OCI-LY7 (cell line): ENCODE data around the gene DMRT1. TPM values are rescaled to one million over a fixed set of nuclear protein-coding genes. Genes with fewer than 3 reads are reported as not detected.

Experiments used
- BruUV-seq: library from RNA; stranded (reverse); fragments of 400-500 nt; replicated peaks from 2 replicates; lab custom pipeline; 2021; lab: Mats Ljungman, UMichigan
- CTCF ChIA-PET: fragments of 300-600 bp; sonication (Branson Sonifier 250); formaldehyde crosslinking; loops from one replicate; lab custom pipeline; 2022; ENCODE audit warnings: antibody characterized with exemption; ENCODE audit not compliant: unreplicated experiment; lab: Charles Lee
- POLR2A ChIA-PET: fragments of 300-600 bp; sonication (Branson Sonifier 250); formaldehyde crosslinking; loops from one replicate; lab custom pipeline; 2022; ENCODE audit warnings: antibody characterized with exemption; lab: Charles Lee
- DNase-seq: peaks from one replicate; pipeline ENCODE4 v3.0.0-alpha.2; 2015; ENCODE audit warnings: low spot score
- H2AFZ ChIP-seq: fragments of 200-600 bp; sonication (generic), shearing (Covaris generic); 2 replicates; pipeline ENCODE4 v1.6.1; 2014; ENCODE audit warnings: mild to moderate bottlenecking, antibody characterized with exemption, low read length, moderate library complexity
- H3K27ac ChIP-seq: fragments of 200-600 bp; sonication (generic); 2 replicates; pipeline ENCODE4 v1.5.1; 2014; ENCODE audit warnings: mixed run types, low read depth, mild to moderate bottlenecking, moderate library complexity, low read length, inconsistent platforms; ENCODE audit not compliant: poor library complexity, severe bottlenecking
- H3K36me3 ChIP-seq: fragments of 200-600 bp; sonication (generic); 2 replicates; pipeline ENCODE4 v1.6.1; 2014; ENCODE audit warnings: mild to moderate bottlenecking, antibody characterized with exemption, low read length, moderate library complexity, mixed read lengths; ENCODE audit not compliant: insufficient read depth
- H3K4me1 ChIP-seq: fragments of 200-600 bp; sonication (generic); 2 replicates; pipeline ENCODE4 v1.5.1; 2014; ENCODE audit warnings: mild to moderate bottlenecking, low read length; ENCODE audit not compliant: insufficient read depth, poor library complexity, severe bottlenecking
- H3K4me2 ChIP-seq: fragments of 200-600 bp; sonication (generic); 2 replicates; pipeline ENCODE4 v1.6.1; 2014; ENCODE audit warnings: mild to moderate bottlenecking, low read length
- H3K4me3 ChIP-seq: fragments of 200-600 bp; sonication (generic); 2 replicates; pipeline ENCODE4 v1.5.1; 2014; ENCODE audit warnings: mild to moderate bottlenecking, low read depth, low read length; ENCODE audit not compliant: poor library complexity, severe bottlenecking
- H3K79me2 ChIP-seq: fragments of 200-600 bp; sonication (generic); 2 replicates; pipeline ENCODE4 v1.6.1; 2016; ENCODE audit warnings: low read depth, mild to moderate bottlenecking, low read length, moderate library complexity, mixed read lengths; ENCODE audit not compliant: insufficient read depth
- H3K9me2 ChIP-seq: fragments of 200-600 bp; sonication (generic); 2 replicates; pipeline ENCODE4 v1.6.1; 2016; ENCODE audit warnings: mild to moderate bottlenecking, low read length, mixed read lengths; ENCODE audit not compliant: insufficient read depth
- H3K9me3 ChIP-seq: fragments of 200-600 bp; sonication (generic); 2 replicates; pipeline ENCODE4 v1.6.1; 2014; ENCODE audit warnings: mild to moderate bottlenecking, mixed run types, low read length, mixed read lengths
- H4K20me1 ChIP-seq: fragments of 200-600 bp; sonication (generic); 2 replicates; pipeline ENCODE4 v1.6.1; 2014; ENCODE audit warnings: mild to moderate bottlenecking, antibody characterized with exemption, low read length, moderate library complexity, mixed read lengths; ENCODE audit not compliant: insufficient read depth
- CTCF ChIP-seq: fragments of 200-600 bp; sonication (generic); conservative IDR thresholded peaks from 2 replicates; pipeline ENCODE4 v1.5.1; 2014; ENCODE audit warnings: mild to moderate bottlenecking, antibody characterized with exemption, low read length, moderate library complexity, mixed read lengths
- EZH2phosphoT487 ChIP-seq: fragments of 200-600 bp; sonication (generic); IDR thresholded peaks from 2 replicates; pipeline ENCODE4 v1.6.1; 2018; ENCODE audit warnings: low read depth, borderline replicate concordance, mild to moderate bottlenecking, mixed run types, antibody characterized with exemption, low read length, moderate library complexity, mixed read lengths
- intact Hi-C: fragments of 100-400 bp; cut with micrococcal nuclease; formaldehyde crosslinking; loops from one replicate; pipeline ENCODE4 v1.10.0; 2022; ENCODE audit not compliant: unreplicated experiment
- total RNA-seq, 2 experiments: library from RNA; depleted of rRNA in 1 of 2; stranded (reverse); fragments of >200 nt in 1 of 2; shearing (Covaris generic) in 1 of 2; gene quantifications; 2 replicates each; pipeline ENCODE4 v1.2.3, GENCODE V29; 2014 to 2022

The DMRT1 gene
- total RNA-seq, 2 experiments from 2014 or later, result not detected

GRCh38 chr9:801399-802071 is 40.0 kb upstream of the DMRT1 start:
- no peak for TF ChIP-seq CTCF
- no peak for TF ChIP-seq EZH2phosphoT487
- ChIA-PET CTCF (no interaction called here), POLR2A (no interaction called here)
- intact Hi-C loops, result no loop called here
- H3K9me2 ChIP-seq, result no peaks in the 10 kb centered on the region
- no peak overlapping the region for H3K27ac ChIP-seq
- no peak overlapping the region for H2AFZ ChIP-seq
- H3K9me3 ChIP-seq, result no peaks in the 10 kb centered on the region
- no peaks in the 10 kb centered on the region for H4K20me1 ChIP-seq
- DNase-seq, result no peak
- H3K79me2 ChIP-seq, result no peaks in the 10 kb centered on the region
- H3K4me1 ChIP-seq, result no peaks in the 10 kb centered on the region
- H3K4me2 ChIP-seq, result no peak overlapping the region
- H3K4me3 ChIP-seq, result no peak overlapping the region
- BruUV-seq, result no TSS peak
- H3K36me3 ChIP-seq, result no peaks in the 10 kb centered on the region

- no peaks in the 10 kb centered on the region for H4K20me1 ChIP-seq
- H3K9me3 ChIP-seq, result no peaks in the 10 kb centered on the region
- no peak for DNase-seq
- no peak overlapping the region for H3K27ac ChIP-seq
- ChIA-PET POLR2A (interaction anchor here (0.7 to 0.8 kb wide), 2 partner anchors 225 to 300 kb away, joined by 3 read pairs; no protein-coding TSS in a partner anchor), CTCF (no interaction called here)
- no peak overlapping the region for H2AFZ ChIP-seq
- no TSS peak for BruUV-seq
- TF ChIP-seq CTCF (no peak), EZH2phosphoT487 (no peak)
- H3K4me1 ChIP-seq, result no peaks in the 10 kb centered on the region
- H3K36me3 ChIP-seq, result no peaks in the 10 kb centered on the region
- no peak overlapping the region for H3K4me3 ChIP-seq
- H3K79me2 ChIP-seq, result no peaks in the 10 kb centered on the region
- no peak overlapping the region for H3K4me2 ChIP-seq
- intact Hi-C loops, result no loop called here
- no peaks in the 10 kb centered on the region for H3K9me2 ChIP-seq
Measured at GRCh38 chr9:804026-804425, 37.5 kb upstream of the DMRT1 start.

DNA sequence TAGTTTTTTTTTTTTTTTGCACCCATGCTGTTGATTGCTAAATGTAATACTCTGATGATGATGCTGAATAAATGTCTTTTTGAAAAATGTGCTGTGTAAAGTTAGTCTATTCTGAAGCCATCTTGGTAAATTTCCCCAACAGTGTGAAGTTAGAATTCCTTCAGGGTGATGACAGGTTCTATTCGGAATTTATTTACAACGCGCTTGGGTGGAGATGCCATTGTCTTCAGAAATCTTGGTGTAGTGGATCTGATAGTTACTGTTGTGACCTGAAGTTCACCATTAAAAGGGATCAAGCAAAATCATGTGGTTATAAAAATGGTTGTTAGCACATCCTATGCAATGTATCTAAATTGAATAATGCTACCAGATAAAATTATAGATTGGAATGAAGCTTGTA is 36.3 kb upstream of the DMRT1 start:
- Histone ChIP-seq H3K4me2 (no peak overlapping the region), H2AFZ (no peak overlapping the region), H3K9me2 (no peaks in the 10 kb centered on the region), H3K36me3 (no peaks in the 10 kb centered on the region), H3K9me3 (no peaks in the 10 kb centered on the region), H3K4me1 (no peaks in the 10 kb centered on the region), H3K79me2 (no peaks in the 10 kb centered on the region), H4K20me1 (no peaks in the 10 kb centered on the region), H3K27ac (no peak overlapping the region), H3K4me3 (no peak overlapping the region)
- intact Hi-C loops, result loop anchor here (5.0 kb wide), 1 partner anchor 202 kb away; no protein-coding TSS in a partner anchor
- no peak for TF ChIP-seq CTCF
- no peak for TF ChIP-seq EZH2phosphoT487
- no peak for DNase-seq
- POLR2A ChIA-PET, result interaction anchor here (0.7 to 1.2 kb wide), 3 partner anchors 12 to 227 kb away, joined by 3 to 5 read pairs (median 4); no protein-coding TSS in a partner anchor
- BruUV-seq, result no TSS peak
- CTCF ChIA-PET, result no interaction called here
